Measurements from ENCODE around the gene SLC9A3. TPM values are rescaled to one million over a fixed set of nuclear protein-coding genes. Genes with fewer than 3 reads are reported as not detected.
A peak's percentile ranks its signal among the peaks of the same experiment; 100 is the strongest.

SLC9A3 gene
- total and polyA plus RNA-seq, 8 donors, result 0.60 to 1.9 (median 0.95) TPM

DNA sequence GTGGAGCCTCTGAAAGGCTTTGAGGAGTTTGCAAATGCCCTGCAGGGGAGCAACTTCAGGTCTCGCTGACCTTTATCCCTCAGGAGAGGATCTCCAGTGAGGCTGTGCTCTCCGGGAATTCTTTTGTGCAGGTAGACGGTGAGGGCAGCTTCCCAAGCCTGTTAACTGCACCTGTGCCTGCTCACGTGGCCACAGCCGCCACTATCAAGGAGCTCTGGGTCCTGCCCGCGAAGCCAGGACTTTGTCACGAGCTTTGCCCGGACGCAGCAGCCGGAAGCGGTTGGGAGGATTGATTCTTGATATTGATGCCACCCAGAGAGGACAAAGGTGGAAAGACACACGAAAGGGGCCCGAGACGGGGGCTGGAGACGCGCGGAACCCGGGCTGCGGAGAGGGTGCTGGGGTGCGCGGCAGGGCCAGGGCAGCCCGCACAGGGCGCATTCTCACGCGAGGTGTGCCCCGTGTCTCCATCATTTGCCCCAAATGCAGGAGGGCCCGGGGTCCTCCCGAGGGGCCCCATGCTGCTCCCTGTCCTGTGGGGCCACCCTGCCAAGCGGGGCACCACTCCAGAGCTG lies 18.2 kb downstream of the SLC9A3 start:
- no peaks in the 10 kb centered on the region for H3K36me3 ChIP-seq
- no peak overlapping the region for H3K4me3 ChIP-seq
- H3K27ac ChIP-seq, result no peak overlapping the region
- FAIRE-seq, result no peak
- no peaks in the 10 kb centered on the region for H3K27me3 ChIP-seq
- intact Hi-C loops (cut with DNase I), result no loop called here
- peak; percentile 40 to 71 (median 52) for ATAC-seq
- H3K9me3 ChIP-seq, result no peaks in the 10 kb centered on the region
- H3K4me1 ChIP-seq, result no peaks in the 10 kb centered on the region
- peak in 1 of 6 donors; percentile 47 for DNase-seq
- TF ChIP-seq, protein P1, sequence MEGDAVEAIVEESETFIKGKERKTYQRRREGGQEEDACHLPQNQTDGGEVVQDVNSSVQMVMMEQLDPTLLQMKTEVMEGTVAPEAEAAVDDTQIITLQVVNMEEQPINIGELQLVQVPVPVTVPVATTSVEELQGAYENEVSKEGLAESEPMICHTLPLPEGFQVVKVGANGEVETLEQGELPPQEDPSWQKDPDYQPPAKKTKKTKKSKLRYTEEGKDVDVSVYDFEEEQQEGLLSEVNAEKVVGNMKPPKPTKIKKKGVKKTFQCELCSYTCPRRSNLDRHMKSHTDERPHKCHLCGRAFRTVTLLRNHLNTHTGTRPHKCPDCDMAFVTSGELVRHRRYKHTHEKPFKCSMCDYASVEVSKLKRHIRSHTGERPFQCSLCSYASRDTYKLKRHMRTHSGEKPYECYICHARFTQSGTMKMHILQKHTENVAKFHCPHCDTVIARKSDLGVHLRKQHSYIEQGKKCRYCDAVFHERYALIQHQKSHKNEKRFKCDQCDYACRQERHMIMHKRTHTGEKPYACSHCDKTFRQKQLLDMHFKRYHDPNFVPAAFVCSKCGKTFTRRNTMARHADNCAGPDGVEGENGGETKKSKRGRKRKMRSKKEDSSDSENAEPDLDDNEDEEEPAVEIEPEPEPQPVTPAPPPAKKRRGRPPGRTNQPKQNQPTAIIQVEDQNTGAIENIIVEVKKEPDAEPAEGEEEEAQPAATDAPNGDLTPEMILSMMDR (IDR thresholded peaks at IDR 0.05), result no peak
- WGBS, 2 donors, result 38 to 40% methylated on average over 24 to 30 of the region's 30 CpGs

DNA sequence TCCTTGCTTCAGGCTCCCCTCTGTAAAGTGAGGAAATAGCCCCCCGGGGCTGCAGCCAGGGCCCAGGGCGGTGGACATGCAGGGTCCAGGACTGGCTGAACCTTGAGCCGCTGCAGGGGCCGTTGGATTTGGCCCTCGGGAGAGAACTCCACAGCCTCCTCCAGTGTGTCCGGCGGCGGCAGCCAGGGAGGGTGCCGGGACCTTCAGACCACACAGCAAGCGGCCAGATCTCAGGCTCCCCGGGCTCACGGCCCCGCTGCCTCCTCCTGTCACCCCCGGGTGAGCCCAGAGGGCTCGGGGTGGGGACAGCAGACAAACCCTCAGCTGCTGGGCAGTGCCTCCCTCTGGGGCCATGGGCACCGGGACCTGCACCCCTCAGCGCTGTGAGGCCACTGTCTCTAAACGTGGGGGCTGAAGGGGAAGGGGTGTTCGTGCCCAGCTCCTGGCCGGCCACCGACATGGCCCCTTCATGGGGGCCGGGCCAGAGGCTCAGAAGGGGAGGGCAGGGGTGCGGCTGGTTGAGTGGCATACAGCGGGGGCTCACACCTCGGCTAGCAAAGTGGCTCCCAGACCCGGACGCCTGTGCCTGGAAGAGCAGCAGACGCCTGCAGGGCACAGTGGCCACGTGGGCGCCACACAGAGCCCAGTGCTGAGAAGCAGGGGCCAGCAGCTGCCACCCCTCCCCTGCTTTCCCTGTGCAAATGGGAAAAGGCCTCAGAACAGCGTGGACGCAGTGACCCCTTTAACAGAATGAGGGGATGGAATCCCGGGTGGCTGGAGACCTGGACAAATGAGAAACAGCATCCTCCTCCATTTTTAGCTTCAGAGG lies 19.7 kb downstream of the SLC9A3 start:
- Histone ChIP-seq H3K36me3 (no peaks in the 10 kb centered on the region), H3K27ac (no peak overlapping the region), H3K27me3 (no peaks in the 10 kb centered on the region), H3K9me3 (no peaks in the 10 kb centered on the region), H3K4me3 (no peak overlapping the region), H3K4me1 (no peaks in the 10 kb centered on the region)
- WGBS, 2 donors, result 53 to 57% methylated on average over 31 to 33 of the region's 33 CpGs
- ATAC-seq (no peak), DNase-seq (peak in 1 of 6 donors; percentile 64), FAIRE-seq (no peak)
- TF ChIP-seq, protein P1 (IDR thresholded peaks at IDR 0.05), result no peak
- intact Hi-C loops (cut with DNase I), result no loop called here

DNA sequence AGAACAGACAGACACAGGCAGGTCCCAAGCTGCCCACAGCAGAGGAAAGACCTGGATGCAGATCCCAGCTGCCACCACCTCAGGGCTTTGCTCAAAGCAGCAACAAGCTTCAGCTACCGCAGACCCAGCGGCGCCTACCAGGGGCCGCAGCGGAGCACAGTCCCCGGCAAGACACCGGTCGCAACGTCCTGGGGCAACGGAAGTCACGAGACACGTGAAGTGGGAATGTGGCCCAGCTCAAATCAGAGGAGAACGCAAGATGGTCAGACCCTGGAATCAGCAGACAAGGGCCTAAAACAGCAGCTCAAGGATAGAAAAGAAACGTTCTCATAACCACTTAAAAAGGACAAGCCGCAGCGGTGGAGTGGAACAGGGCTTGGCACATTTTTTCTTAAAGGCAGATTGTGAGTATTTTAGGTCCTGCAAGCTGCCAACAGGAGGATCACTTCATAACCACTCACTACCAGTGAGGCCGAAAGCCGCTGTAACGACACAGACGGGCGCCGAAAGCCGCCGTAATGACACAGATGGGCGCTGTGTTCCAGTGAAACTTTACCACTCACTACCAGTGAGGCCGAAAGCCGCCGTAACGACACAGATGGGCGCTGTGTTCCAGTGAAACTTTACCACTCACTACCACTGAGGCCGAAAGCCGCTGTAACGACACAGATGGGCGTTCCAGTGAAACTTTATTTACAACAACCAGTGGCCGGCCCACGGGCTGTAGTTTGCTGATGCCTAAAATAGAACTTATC lies 21.7 kb downstream of the SLC9A3 start:
- Histone ChIP-seq H3K4me3 (no peak overlapping the region), H3K27ac (no peak overlapping the region), H3K36me3 (no peaks in the 10 kb centered on the region), H3K27me3 (no peaks in the 10 kb centered on the region), H3K4me1 (no peaks in the 10 kb centered on the region), H3K9me3 (no peaks in the 10 kb centered on the region)
- FAIRE-seq (no peak), DNase-seq (no peak), ATAC-seq (no peak)
- intact Hi-C loops (cut with DNase I), result no loop called here
- WGBS, 2 donors, result 80% methylated on average over 36 of the region's 36 CpGs
- TF ChIP-seq, protein P1 (IDR thresholded peaks at IDR 0.05), result no peak

DNA sequence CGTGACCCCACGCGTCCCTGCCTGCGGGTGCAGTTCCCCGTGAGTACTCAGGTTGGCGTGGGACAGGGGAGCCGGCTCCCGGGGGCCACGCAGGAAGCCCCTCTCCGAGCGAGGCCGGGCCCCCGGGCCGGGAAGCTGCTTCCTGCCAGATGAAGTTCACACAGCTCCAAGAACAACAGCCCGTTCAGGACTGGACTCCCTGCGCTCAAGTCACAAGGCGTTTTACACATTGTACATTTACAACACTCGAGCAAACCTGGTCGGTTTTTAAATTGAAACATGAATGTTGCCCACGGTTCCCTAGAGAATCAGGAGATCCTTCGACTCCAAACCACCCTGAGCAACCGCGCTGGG lies 22.4 kb downstream of the SLC9A3 start:
- no peak for FAIRE-seq
- DNase-seq, result no peak
- no peak overlapping the region for H3K4me3 ChIP-seq

More for the DNA sequence above, 22.4 kb downstream of the SLC9A3 start:
- TF ChIP-seq, protein P1 (IDR thresholded peaks at IDR 0.05), result no peak
- no peaks in the 10 kb centered on the region for H3K4me1 ChIP-seq
- intact Hi-C loops (cut with DNase I), result no loop called here
- H3K9me3 ChIP-seq, result no peaks in the 10 kb centered on the region
- no peaks in the 10 kb centered on the region for H3K36me3 ChIP-seq
- no peak for ATAC-seq
- peaks cover 0 to 5% (median 0%) of the 10 kb centered on the region in 4 donors for H3K27me3 ChIP-seq
- H3K27ac ChIP-seq, result no peak overlapping the region
- WGBS, 2 donors, result 59 to 62% methylated on average over 23 of the region's 23 CpGs

All from pancreas (tissue), 10 donors.